Suprapubic skin (tissue), 4 donors: ENCODE data around the gene NNAT.

Experiments
- CTCF ChIP-seq, 2 donors: fragments of 200-600 bp in 1 of 2; fragments of 450-650 bp in 1 of 2; sonication (generic) in 1 of 2; IDR thresholded peaks; one replicate each; pipeline ENCODE4 v1.5.1; 2016 to 2019; ENCODE audit warnings: antibody characterized with exemption in 2 of 2, mild to moderate bottlenecking in 1 of 2, moderate library complexity in 1 of 2
- POLR2A ChIP-seq, 2 donors: fragments of 450-650 bp; IDR thresholded peaks; one replicate each; pipeline ENCODE4 v1.6.1; 2017; ENCODE audit warnings: antibody characterized with exemption in 2 of 2, mild to moderate bottlenecking in 2 of 2, moderate library complexity in 2 of 2
- POLR2AphosphoS5 ChIP-seq, 3 donors: sonication (generic); formaldehyde crosslinking; IDR thresholded peaks; one replicate each; pipeline ENCODE4 v1.6.1; 2017; ENCODE audit warnings: antibody characterized with exemption in 3 of 3

- TF ChIP-seq CTCF (IDR thresholded peaks at IDR 0.05) (no peak), POLR2AphosphoS5 (IDR thresholded peaks at IDR 0.05) (no peak), POLR2A (IDR thresholded peaks at IDR 0.05) (no peak)
Measured at GRCh38 chr20:37539424-37539823, 18.4 kb downstream of the NNAT start.
